B cell (primary cell): ENCODE data around the gene FUCA2. TPM values are rescaled to one million over a fixed set of nuclear protein-coding genes. Genes with fewer than 3 reads are reported as not detected.

ENCODE experiments used
- ATAC-seq: fragments of 200-7000 bp; cut with Tn5 transposase; one replicate; pipeline ENCODE4 v1.10.0; 2021; ENCODE audit warnings: low read depth, mild to moderate bottlenecking, moderate number of reproducible peaks, moderate library complexity
- CTCF ChIA-PET: fragments of 350-600 bp; sonication (Branson Sonifier 250); formaldehyde crosslinking; loops from one replicate; lab custom pipeline; 2021; ENCODE audit warnings: antibody characterized with exemption, inconsistent platforms; lab: Charles Lee
- POLR2A ChIA-PET: fragments of 350-600 bp; sonication (Branson Sonifier 250); formaldehyde crosslinking; loops from one replicate; lab custom pipeline; 2021; ENCODE audit warnings: antibody characterized with exemption; lab: Charles Lee
- DNase-seq: peaks from one replicate; pipeline ENCODE4 v3.0.0; 2013
- H2AFZ ChIP-seq: 2 replicates; pipeline ENCODE4 v1.6.1; 2012; ENCODE audit warnings: mild to moderate bottlenecking, low read depth, low read length; ENCODE audit not compliant: insufficient read depth, poor library complexity, severe bottlenecking
- H3K27ac ChIP-seq, 2 donors: 1 replicate in 1 of 2; 2 replicates in 1 of 2; pipeline ENCODE4 v1.5.1; 2012 to 2013; ENCODE audit warnings: low read length in 2 of 2, mild to moderate bottlenecking in 2 of 2, moderate library complexity in 1 of 2
- H3K27me3 ChIP-seq, 4 experiments: fragments of 200-600 bp in 1 of 4; sonication (generic) in 1 of 4; replicated peaks in 1 of 4; 1 replicate in 2 of 4; 2 replicates in 2 of 4; pipeline versions ENCODE4 v1.6.1 to v1.7.0; 2013 to 2016; ENCODE audit warnings: low read length in 3 of 4, mild to moderate bottlenecking in 2 of 4, mixed read lengths in 1 of 4, moderate library complexity in 1 of 4; ENCODE audit not compliant: insufficient read depth in 4 of 4, control insufficient read depth in 3 of 4; ENCODE audit errors: control extremely low read depth in 1 of 4
- H3K36me3 ChIP-seq, 2 experiments: replicated peaks in 1 of 2; 1 replicate in 1 of 2; 2 replicates in 1 of 2; pipeline versions ENCODE4 v1.6.1 to v1.7.1; 2013; ENCODE audit warnings: low read length in 1 of 2; ENCODE audit not compliant: insufficient read depth in 2 of 2, control insufficient read depth in 1 of 2; ENCODE audit errors: control extremely low read depth in 1 of 2, extremely low read depth in 1 of 2
- H3K4me1 ChIP-seq, 2 donors: fragments of 200-600 bp in 1 of 2; sonication (generic) in 1 of 2; 1 replicate in 1 of 2; 2 replicates in 1 of 2; pipeline versions ENCODE4 v1.5.1 to v1.6.1; 2013 to 2017; ENCODE audit warnings: low read length in 2 of 2; ENCODE audit not compliant: control insufficient read depth in 2 of 2, insufficient read depth in 2 of 2
- H3K4me2 ChIP-seq: replicated peaks from 2 replicates; pipeline ENCODE3; 2012; ENCODE audit warnings: mild to moderate bottlenecking, low read depth, low read length; ENCODE audit not compliant: poor library complexity, severe bottlenecking
- H3K4me3 ChIP-seq, 5 experiments: fragments of 200-600 bp in 1 of 5; sonication (generic) in 1 of 5; 1 replicate in 3 of 5; 2 replicates in 2 of 5; pipeline versions ENCODE4 v1.5.1 to v1.7.0; 2011 to 2016; ENCODE audit warnings: low read length in 4 of 5, mild to moderate bottlenecking in 4 of 5, low read depth in 2 of 5, control low read depth in 1 of 5, moderate library complexity in 1 of 5; ENCODE audit not compliant: insufficient read depth in 1 of 5; ENCODE audit errors: control extremely low read depth in 1 of 5, extremely low read depth in 1 of 5
- H3K79me2 ChIP-seq: fragments of 200-600 bp; sonication (generic); one replicate; pipeline ENCODE4 v1.6.0; 2016; ENCODE audit warnings: low read length; ENCODE audit not compliant: control insufficient read depth, insufficient read depth
- H3K9ac ChIP-seq: fragments of 200-600 bp; sonication (generic); 2 replicates; pipeline ENCODE4 v1.6.1; 2017; ENCODE audit warnings: mild to moderate bottlenecking, low read length, moderate library complexity
- H3K9me3 ChIP-seq, 3 donors: one replicate each; pipeline versions ENCODE4 v1.6.1 to v1.7.1; 2013; ENCODE audit warnings: low read length in 2 of 3; ENCODE audit not compliant: control insufficient read depth in 2 of 3, insufficient read depth in 1 of 3; ENCODE audit errors: control extremely low read depth in 1 of 3
- H4K20me1 ChIP-seq: 2 replicates; pipeline ENCODE4 v1.6.0; 2012; ENCODE audit warnings: mild to moderate bottlenecking, low read length; ENCODE audit not compliant: insufficient read depth, control insufficient read depth, poor library complexity, severe bottlenecking
- H3K27ac Mint-ChIP-seq: one replicate; pipeline ENCODE4 v1.8.0; 2021; ENCODE audit warnings: mixed read lengths
- H3K27me3 Mint-ChIP-seq: one replicate; pipeline ENCODE4 v1.8.0; 2021; ENCODE audit warnings: mixed read lengths
- H3K4me1 Mint-ChIP-seq: one replicate; pipeline ENCODE4 v1.8.0; 2021; ENCODE audit warnings: mixed read lengths
- H3K4me3 Mint-ChIP-seq: one replicate; pipeline ENCODE4 v1.8.0; 2021; ENCODE audit warnings: mixed read lengths
- H3K9me3 Mint-ChIP-seq: one replicate; pipeline ENCODE4 v1.8.0; 2022; ENCODE audit warnings: mixed read lengths; ENCODE audit not compliant: insufficient read depth
- CTCF ChIP-seq: fragments of 200-600 bp; IDR thresholded peaks from one replicate; pipeline ENCODE4 v1.8.0; 2022; ENCODE audit warnings: antibody characterized with exemption, mild to moderate bottlenecking
- EZH2 ChIP-seq: IDR thresholded peaks from 2 replicates; pipeline ENCODE4 v1.6.1; 2012; ENCODE audit warnings: borderline replicate concordance, low read depth, mild to moderate bottlenecking, moderate library complexity, low read length; ENCODE audit not compliant: insufficient read depth, poor library complexity, severe bottlenecking
- WGBS: methylation state at CpG from one replicate; pipeline ENCODE4 v1.1.5; 2013; ENCODE audit warnings: missing lambda C conversion rate; ENCODE audit not compliant: insufficient coverage; 5-methylcytosine and 5-hydroxymethylcytosine counted together
- intact Hi-C: fragments of 100-400 bp; cut with micrococcal nuclease; formaldehyde crosslinking; loops from one replicate; pipeline ENCODE4 v1.10.0; 2022
- polyA plus RNA-seq: library from polyadenylated mRNA; depleted of rRNA; stranded (reverse); fragments of >200 nt; gene quantifications from 2 replicates; pipeline ENCODE4 v1.2.3, GENCODE V29; 2012
- total RNA-seq, 2 donors: library from RNA; stranded (reverse); fragments of 120-200 nt in 1 of 2; gene quantifications; 1 replicate in 1 of 2; 2 replicates in 1 of 2; pipeline versions ENCODE4 v1.2.3 to v1.2.4, GENCODE V29; 2013 to 2022

The FUCA2 gene
- total and polyA plus RNA-seq, 2 donors (not counting 1 experiment from before 2014, with no cell fraction given): 3.6 to 8.3 TPM

GRCh38 chr6:143478479-143479062, 32.9 kb downstream of the FUCA2 start:
- Histone ChIP-seq H3K4me3 (no peak overlapping the region), H3K27me3 (no peaks in the 10 kb centered on the region), H3K4me2 (no peak overlapping the region), H4K20me1 (no peaks in the 10 kb centered on the region), H2AFZ (no peak overlapping the region), H3K9ac (no peak overlapping the region), H3K4me1 (peaks cover 0 to 3% of the 10 kb centered on the region in 2 donors), H3K36me3 (peaks cover 3 to 18% of the 10 kb centered on the region in 2 experiments), H3K27ac (no peak overlapping the region), H3K79me2 (no peaks in the 10 kb centered on the region), H3K9me3 (no peaks in the 10 kb centered on the region)
- TF ChIP-seq EZH2 (no peak), CTCF (no peak)
- Mint-ChIP-seq H3K9me3 (no peaks in the 10 kb centered on the region), H3K27me3 (no peaks in the 10 kb centered on the region), H3K4me3 (no peak overlapping the region), H3K27ac (no peak overlapping the region), H3K4me1 (peaks cover 8% of the 10 kb centered on the region)
- WGBS: no CpG with 5 or more reads among the region's 3 CpGs
- POLR2A ChIA-PET: no interaction called here
- no peak for ATAC-seq
- DNase-seq: peak; percentile 3
- CTCF ChIA-PET: no interaction called here
- intact Hi-C loops: no loop called here

- H3K36me3 ChIP-seq: peaks cover 3 to 34% of the 10 kb centered on the region in 2 experiments
- 100% methylated on average over 1 of the region's 1 CpG for WGBS
- no peak for TF ChIP-seq CTCF
- no peak for TF ChIP-seq EZH2
These were observed 35.0 kb downstream of the FUCA2 start for GRCh38 chr6:143476545-143476944.

More at GRCh38 chr6:143476545-143476944, 35.0 kb downstream of the FUCA2 start:
- ATAC-seq (no peak), DNase-seq (no peak)
- no peak overlapping the region for H2AFZ ChIP-seq
- no peaks in the 10 kb centered on the region for H3K27me3 ChIP-seq
- H3K4me3 ChIP-seq: no peak overlapping the region
- H3K4me2 ChIP-seq: no peak overlapping the region
- H3K9me3 Mint-ChIP-seq: no peaks in the 10 kb centered on the region
- POLR2A ChIA-PET: no interaction called here
- no peak overlapping the region for H3K9ac ChIP-seq
- no peaks in the 10 kb centered on the region for H4K20me1 ChIP-seq
- no peak overlapping the region for H3K27ac ChIP-seq
- H3K27ac Mint-ChIP-seq: no peak overlapping the region
- no peak overlapping the region for H3K4me3 Mint-ChIP-seq
- peaks cover 0 to 3% of the 10 kb centered on the region in 2 donors for H3K4me1 ChIP-seq
- intact Hi-C loops: no loop called here
- H3K4me1 Mint-ChIP-seq: peaks cover 8% of the 10 kb centered on the region
- no peaks in the 10 kb centered on the region for H3K9me3 ChIP-seq
- CTCF ChIA-PET: no interaction called here
- no peaks in the 10 kb centered on the region for H3K27me3 Mint-ChIP-seq
- H3K79me2 ChIP-seq: no peaks in the 10 kb centered on the region
